SU-DHL-6 (cell line): ENCODE data around the gene AJAP1.

Experiments used
- EZH2phosphoT487 ChIP-seq: fragments of 200-600 bp; sonication (generic), shearing (Covaris generic); conservative IDR thresholded peaks from 2 replicates; pipeline ENCODE4 v1.6.1; 2018; ENCODE audit warnings: mild to moderate bottlenecking, antibody characterized with exemption, low read length, moderate library complexity, mixed read lengths
- TF ChIP-seq, protein P1 (sequence below): fragments of 200-600 bp; sonication (generic); IDR thresholded peaks from one replicate; pipeline ENCODE4 v1.5.1; 2017; ENCODE audit warnings: antibody characterized with exemption, mild to moderate bottlenecking, low read length, moderate library complexity; ENCODE audit not compliant: insufficient read depth, poor library complexity, severe bottlenecking

DNA sequence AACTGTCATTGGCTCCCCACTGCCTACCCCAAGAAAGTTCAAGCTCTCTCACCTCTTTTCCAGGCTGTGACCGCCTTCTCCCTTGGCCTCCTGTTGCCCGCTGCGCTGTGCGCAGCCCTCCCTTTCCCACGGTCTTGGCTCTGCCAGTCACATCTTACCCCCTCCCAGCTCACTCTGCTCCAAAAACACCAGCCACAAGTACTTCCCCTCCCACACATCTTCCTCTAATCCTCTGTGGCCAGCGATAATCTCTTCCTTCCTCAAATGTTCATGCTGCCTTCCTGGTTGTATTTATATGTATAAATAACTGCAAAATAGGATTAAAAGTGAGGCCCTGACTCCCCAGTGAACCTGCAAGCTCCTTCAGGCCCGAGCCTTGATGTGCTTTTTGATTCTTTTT lies 81.8 kb downstream of the AJAP1 start:
- TF ChIP-seq, protein P1, sequence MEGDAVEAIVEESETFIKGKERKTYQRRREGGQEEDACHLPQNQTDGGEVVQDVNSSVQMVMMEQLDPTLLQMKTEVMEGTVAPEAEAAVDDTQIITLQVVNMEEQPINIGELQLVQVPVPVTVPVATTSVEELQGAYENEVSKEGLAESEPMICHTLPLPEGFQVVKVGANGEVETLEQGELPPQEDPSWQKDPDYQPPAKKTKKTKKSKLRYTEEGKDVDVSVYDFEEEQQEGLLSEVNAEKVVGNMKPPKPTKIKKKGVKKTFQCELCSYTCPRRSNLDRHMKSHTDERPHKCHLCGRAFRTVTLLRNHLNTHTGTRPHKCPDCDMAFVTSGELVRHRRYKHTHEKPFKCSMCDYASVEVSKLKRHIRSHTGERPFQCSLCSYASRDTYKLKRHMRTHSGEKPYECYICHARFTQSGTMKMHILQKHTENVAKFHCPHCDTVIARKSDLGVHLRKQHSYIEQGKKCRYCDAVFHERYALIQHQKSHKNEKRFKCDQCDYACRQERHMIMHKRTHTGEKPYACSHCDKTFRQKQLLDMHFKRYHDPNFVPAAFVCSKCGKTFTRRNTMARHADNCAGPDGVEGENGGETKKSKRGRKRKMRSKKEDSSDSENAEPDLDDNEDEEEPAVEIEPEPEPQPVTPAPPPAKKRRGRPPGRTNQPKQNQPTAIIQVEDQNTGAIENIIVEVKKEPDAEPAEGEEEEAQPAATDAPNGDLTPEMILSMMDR = no peak
- TF ChIP-seq EZH2phosphoT487 = no peak
